Caco-2 (cell line): ENCODE data around the gene NPBWR2. TPM values are rescaled to one million over a fixed set of nuclear protein-coding genes. Genes with fewer than 3 reads are reported as not detected.

Source experiments
- BruUV-seq: library from RNA; stranded (reverse); fragments of 400-500 nt; replicated peaks from 2 replicates; lab custom pipeline; 2021; lab: Mats Ljungman, UMichigan
- CTCF ChIA-PET: fragments of 300-600 bp; sonication (Branson Sonifier 250); formaldehyde crosslinking; loops from one replicate; lab custom pipeline; 2022; ENCODE audit warnings: antibody characterized with exemption; lab: Charles Lee
- POLR2A ChIA-PET: fragments of 300-600 bp; sonication (Branson Sonifier 250); formaldehyde crosslinking; loops from one replicate; lab custom pipeline; 2022; ENCODE audit warnings: antibody characterized with exemption; lab: Charles Lee
- DNase-seq, 2 experiments: peaks; one replicate each; pipeline versions ENCODE4 v3.0.0 to v3.0.0-alpha.2; 2020 to 2022
- H3K27me3 ChIP-seq: replicated peaks from 2 replicates; pipeline ENCODE4 v1.6.0; 2011; ENCODE audit warnings: low read length; ENCODE audit not compliant: control insufficient read depth, insufficient read depth
- H3K36me3 ChIP-seq: 2 replicates; pipeline ENCODE4 v1.5.1; 2011; ENCODE audit warnings: low read length; ENCODE audit not compliant: control insufficient read depth, insufficient read depth
- H3K4me1 ChIP-seq: fragments of 250-450 bp; sonication (Bioruptor Pico); 2 replicates; pipeline ENCODE4 v1.5.1; 2020; ENCODE audit warnings: mild to moderate bottlenecking
- H3K4me3 ChIP-seq: 2 replicates; pipeline ENCODE4 v1.5.1; 2011; ENCODE audit warnings: low read depth, mild to moderate bottlenecking, control low read depth, low read length
- H3K9me3 ChIP-seq: fragments of 250-450 bp; sonication (Bioruptor Pico); 2 replicates; pipeline ENCODE4 v1.5.1; 2020; ENCODE audit warnings: mild to moderate bottlenecking, moderate library complexity
- H3K27ac Mint-ChIP-seq: one replicate; pipeline ENCODE4 v1.8.0; 2022; ENCODE audit warnings: mixed read lengths; ENCODE audit not compliant: unreplicated experiment
- H3K27me3 Mint-ChIP-seq: one replicate; pipeline ENCODE4 v1.8.0; 2022; ENCODE audit warnings: mixed read lengths; ENCODE audit not compliant: insufficient read depth, unreplicated experiment
- H3K36me3 Mint-ChIP-seq: one replicate; pipeline ENCODE4 v1.8.0; 2022; ENCODE audit warnings: mild to moderate bottlenecking, mixed read lengths; ENCODE audit not compliant: insufficient read depth, unreplicated experiment
- H3K4me1 Mint-ChIP-seq: one replicate; pipeline ENCODE4 v1.8.0; 2022; ENCODE audit warnings: low read depth, mixed read lengths; ENCODE audit not compliant: unreplicated experiment
- H3K4me3 Mint-ChIP-seq: one replicate; pipeline ENCODE4 v1.8.0; 2022; ENCODE audit warnings: mild to moderate bottlenecking, moderate library complexity, mixed read lengths; ENCODE audit not compliant: unreplicated experiment
- H3K9me3 Mint-ChIP-seq: one replicate; pipeline ENCODE4 v1.8.0; 2022; ENCODE audit warnings: mixed read lengths; ENCODE audit not compliant: unreplicated experiment
- CTCF ChIP-seq, 2 experiments: fragments of 200-600 bp in 1 of 2; IDR thresholded peaks; 1 replicate in 1 of 2; 2 replicates in 1 of 2; pipeline versions ENCODE4 v1.5.1 to v1.8.0; 2011 to 2022; ENCODE audit warnings: antibody characterized with exemption in 1 of 2, control low read depth in 1 of 2, inconsistent platforms in 1 of 2, low read depth in 1 of 2, low read length in 1 of 2, mild to moderate bottlenecking in 1 of 2, moderate library complexity in 1 of 2; ENCODE audit not compliant: insufficient read depth in 1 of 2, severe bottlenecking in 1 of 2, unreplicated experiment in 1 of 2
- intact Hi-C: fragments of 100-400 bp; cut with micrococcal nuclease; formaldehyde crosslinking; loops from one replicate; pipeline ENCODE4 v1.10.0; 2022; ENCODE audit not compliant: unreplicated experiment
- total RNA-seq: library from RNA; stranded (reverse); gene quantifications from 2 replicates; pipeline ENCODE4 v1.2.3, GENCODE V29; 2022

The NPBWR2 gene
- total RNA-seq, 1 experiment from 2014 or later = not detected

- Mint-ChIP-seq H3K4me1 (peaks cover 8% of the 10 kb centered on the region), H3K36me3 (peaks cover 11% of the 10 kb centered on the region), H3K9me3 (no peaks in the 10 kb centered on the region), H3K27ac (no peak overlapping the region), H3K4me3 (no peak overlapping the region), H3K27me3 (no peaks in the 10 kb centered on the region)
- intact Hi-C loops = no loop called here
- Histone ChIP-seq H3K27me3 (no peaks in the 10 kb centered on the region), H3K4me3 (no peak overlapping the region), H3K9me3 (no peaks in the 10 kb centered on the region), H3K4me1 (peaks cover 10% of the 10 kb centered on the region), H3K36me3 (no peaks in the 10 kb centered on the region)
- no peak for TF ChIP-seq CTCF (IDR thresholded peaks at IDR 0.05; ENCODE audit: insufficient read depth in 1 of 2, low read depth in 1 of 2, low read length in 1 of 2, severe bottlenecking in 1 of 2, unreplicated experiment in 1 of 2)
- ChIA-PET POLR2A (interaction anchor here (0.6 kb wide), 1 partner anchor 1213 kb away, joined by 3 read pairs; the partner anchor contains the start of gene TCFL5), CTCF (interaction anchor here (0.7 to 1.9 kb wide), 2 partner anchors 12 to 537 kb away, joined by 7 read pairs; partner anchors contain the start of gene TCEA2)
- DNase-seq = no peak
- no TSS peak for BruUV-seq
Observed at GRCh38 chr20:64074963-64075362, 32.4 kb downstream of the NPBWR2 start.

GRCh38 chr20:64074184-64074789, 33.1 kb downstream of the NPBWR2 start:
- Histone ChIP-seq H3K27me3 (no peaks in the 10 kb centered on the region), H3K36me3 (no peaks in the 10 kb centered on the region), H3K4me1 (peaks cover 10% of the 10 kb centered on the region), H3K4me3 (no peak overlapping the region), H3K9me3 (no peaks in the 10 kb centered on the region)
- H3K27ac Mint-ChIP-seq = no peak overlapping the region
- H3K4me1 Mint-ChIP-seq = peaks cover 8% of the 10 kb centered on the region
- intact Hi-C loops = no loop called here
- BruUV-seq = no TSS peak
- H3K27me3 Mint-ChIP-seq = no peaks in the 10 kb centered on the region
- H3K36me3 Mint-ChIP-seq = peaks cover 17% of the 10 kb centered on the region
- CTCF ChIA-PET = interaction anchor here (1.9 kb wide), 1 partner anchor 12 kb away, joined by 7 read pairs; the partner anchor contains the start of gene TCEA2
- TF ChIP-seq CTCF (IDR thresholded peaks at IDR 0.05; ENCODE audit: insufficient read depth in 1 of 2, low read depth in 1 of 2, low read length in 1 of 2, severe bottlenecking in 1 of 2, unreplicated experiment in 1 of 2) = no peak
- H3K4me3 Mint-ChIP-seq = no peak overlapping the region
- POLR2A ChIA-PET = interaction anchor here (1.5 kb wide), 1 partner anchor 12 kb away, joined by 4 read pairs; the partner anchor contains the start of gene TCEA2
- DNase-seq = no peak
- H3K9me3 Mint-ChIP-seq = no peaks in the 10 kb centered on the region

- ChIA-PET POLR2A (interaction anchor here (1.5 kb wide), 1 partner anchor 11 kb away, joined by 4 read pairs; the partner anchor contains the start of gene TCEA2), CTCF (interaction anchor here (1.9 kb wide), 1 partner anchor 11 kb away, joined by 7 read pairs; the partner anchor contains the start of gene TCEA2)
- Mint-ChIP-seq H3K27ac (no peak overlapping the region), H3K4me3 (no peak overlapping the region), H3K4me1 (peaks cover 2% of the 10 kb centered on the region), H3K9me3 (no peaks in the 10 kb centered on the region), H3K27me3 (no peaks in the 10 kb centered on the region), H3K36me3 (peaks cover 17% of the 10 kb centered on the region)
- H3K4me1 ChIP-seq = peaks cover 7% of the 10 kb centered on the region
- no peaks in the 10 kb centered on the region for H3K27me3 ChIP-seq
- intact Hi-C loops = no loop called here
- no peak for DNase-seq
- TF ChIP-seq CTCF (IDR thresholded peaks at IDR 0.05; ENCODE audit: insufficient read depth in 1 of 2, low read depth in 1 of 2, low read length in 1 of 2, severe bottlenecking in 1 of 2, unreplicated experiment in 1 of 2) = no peak
- no TSS peak for BruUV-seq
- H3K36me3 ChIP-seq = no peaks in the 10 kb centered on the region
- no peak overlapping the region for H3K4me3 ChIP-seq
- H3K9me3 ChIP-seq = no peaks in the 10 kb centered on the region
Observed at GRCh38 chr20:64073476-64074183, 33.7 kb downstream of the NPBWR2 start.
